Measurements from ENCODE around the gene NCKAP1.

The NCKAP1 gene

GRCh38 chr2:182866095-182866460 lies 172.2 kb downstream of the NCKAP1 start:
- ChIA-PET POLR2A (ENCODE audit: low non-redundant PET) (no interaction called here), CTCF (no interaction called here)
- no peak for TF ChIP-seq CTCF (conservative IDR thresholded peaks at IDR 0.05; ENCODE audit: low read depth)
- no peak for DNase-seq (ENCODE audit: low spot score)
- H3K27ac ChIP-seq = no peak overlapping the region

GRCh38 chr2:182864949-182865570 lies 173.2 kb downstream of the NCKAP1 start:
- ChIA-PET POLR2A (ENCODE audit: low non-redundant PET) (no interaction called here), CTCF (no interaction called here)
- DNase-seq (ENCODE audit: low spot score) = no peak
- TF ChIP-seq CTCF (conservative IDR thresholded peaks at IDR 0.05; ENCODE audit: low read depth) = no peak
- H3K27ac ChIP-seq = no peak overlapping the region

GRCh38 chr2:182863642-182864041 lies 174.6 kb downstream of the NCKAP1 start:
- DNase-seq (ENCODE audit: low spot score) = no peak
- H3K27ac ChIP-seq = no peak overlapping the region
- CTCF ChIA-PET = no interaction called here
- POLR2A ChIA-PET (ENCODE audit: low non-redundant PET) = no interaction called here
- TF ChIP-seq CTCF (conservative IDR thresholded peaks at IDR 0.05; ENCODE audit: low read depth) = no peak

GRCh38 chr2:182862091-182862490 lies 176.2 kb downstream of the NCKAP1 start:
- no peak for DNase-seq (ENCODE audit: low spot score)
- CTCF ChIA-PET = interaction anchor here (1.6 kb wide), 1 partner anchor 9 kb away, joined by 5 read pairs; no protein-coding TSS in a partner anchor
- H3K27ac ChIP-seq = no peak overlapping the region
- POLR2A ChIA-PET (ENCODE audit: low non-redundant PET) = no interaction called here
- TF ChIP-seq CTCF (conservative IDR thresholded peaks at IDR 0.05; ENCODE audit: low read depth) = no peak

GRCh38 chr2:182860858-182861257 lies 177.4 kb downstream of the NCKAP1 start:
- no peak for TF ChIP-seq CTCF (conservative IDR thresholded peaks at IDR 0.05; ENCODE audit: low read depth)
- H3K27ac ChIP-seq = no peak overlapping the region
- CTCF ChIA-PET = no interaction called here
- POLR2A ChIA-PET (ENCODE audit: low non-redundant PET) = no interaction called here
- DNase-seq (ENCODE audit: low spot score) = no peak

Measured in RWPE1 (cell line).